Panc1 (cell line): ENCODE measurements around the gene NLN. TPM values are rescaled to one million over a fixed set of nuclear protein-coding genes. Genes with fewer than 3 reads are reported as not detected.

Experiments
- ATAC-seq: fragments of 200-7000 bp; cut with Tn5 transposase; 2 replicates; pipeline ENCODE4 v1.9.1; 2020; ENCODE audit warnings: mild to moderate bottlenecking, moderate library complexity
- BruUV-seq: library from RNA; stranded (reverse); fragments of 400-500 nt; replicated peaks from 2 replicates; lab custom pipeline; 2021; lab: Mats Ljungman, UMichigan
- CTCF ChIA-PET: fragments of 300-600 bp; sonication (Branson Sonifier 250); formaldehyde crosslinking; loops from one replicate; lab custom pipeline; 2022; ENCODE audit warnings: antibody characterized with exemption; lab: Charles Lee
- POLR2A ChIA-PET: fragments of 300-600 bp; sonication (Branson Sonifier 250); formaldehyde crosslinking; loops from one replicate; lab custom pipeline; 2022; ENCODE audit warnings: antibody characterized with exemption; lab: Charles Lee
- DNase-seq: peaks from one replicate; pipeline ENCODE4 v3.0.0-alpha.2; 2010; ENCODE audit warnings: low read depth, low spot score
- H3K27ac ChIP-seq: 2 replicates; pipeline ENCODE4 v1.5.1; 2011; ENCODE audit warnings: mild to moderate bottlenecking, low read length, inconsistent platforms
- H3K27me3 ChIP-seq: fragments of 200-500 bp; sonication (Bioruptor generic); 2 replicates; pipeline ENCODE4 v1.6.0; 2014; ENCODE audit warnings: low read length, inconsistent platforms; ENCODE audit not compliant: control insufficient read depth, insufficient read depth
- H3K36me3 ChIP-seq: fragments of 200-500 bp; sonication (Bioruptor generic); 2 replicates; pipeline ENCODE4 v1.5.1; 2014; ENCODE audit warnings: inconsistent platforms, mild to moderate bottlenecking, low read length, moderate library complexity; ENCODE audit not compliant: control insufficient read depth, insufficient read depth
- H3K4me1 ChIP-seq: 2 replicates; pipeline ENCODE4 v1.5.1; 2011; ENCODE audit warnings: inconsistent platforms, mild to moderate bottlenecking, low read length, moderate library complexity; ENCODE audit not compliant: control insufficient read depth, insufficient read depth
- H3K4me3 ChIP-seq, 2 experiments: 2 replicates each; pipeline ENCODE4 v1.5.1; 2011 to 2012; ENCODE audit warnings: low read depth in 2 of 2, low read length in 2 of 2, mild to moderate bottlenecking in 2 of 2, inconsistent platforms in 1 of 2, moderate library complexity in 1 of 2
- H3K9me3 ChIP-seq: fragments of 200-500 bp; sonication (Bioruptor generic); 2 replicates; pipeline ENCODE4 v1.5.1; 2014; ENCODE audit warnings: low read depth, mild to moderate bottlenecking, inconsistent platforms, low read length, moderate library complexity; ENCODE audit not compliant: control insufficient read depth, insufficient read depth
- CTCF ChIP-seq: fragments of 450-650 bp; IDR thresholded peaks from 2 replicates; pipeline ENCODE4 v1.5.1; 2017; ENCODE audit warnings: mild to moderate bottlenecking
- POLR2AphosphoS5 ChIP-seq: IDR thresholded peaks from 2 replicates; pipeline ENCODE4 v1.6.1; 2012; ENCODE audit warnings: mild to moderate bottlenecking, low read depth, low read length, moderate library complexity
- REST ChIP-seq, 2 experiments: IDR thresholded peaks; 2 replicates each; pipeline ENCODE4 v1.6.1; 2011 to 2012; ENCODE audit warnings: low read depth in 2 of 2, control low read depth in 1 of 2, low read length in 1 of 2, mild to moderate bottlenecking in 1 of 2, moderate library complexity in 1 of 2; ENCODE audit not compliant: insufficient read depth in 1 of 2
- SIN3A ChIP-seq: IDR thresholded peaks from 2 replicates; pipeline ENCODE4 v1.6.1; 2012; ENCODE audit warnings: low read depth, mild to moderate bottlenecking, low read length, moderate library complexity, borderline replicate concordance; ENCODE audit not compliant: insufficient read depth
- TCF7L2 ChIP-seq: IDR thresholded peaks from 2 replicates; pipeline ENCODE4 v1.6.1; 2011; ENCODE audit warnings: mild to moderate bottlenecking, low read depth, low read length, inconsistent platforms
- in situ Hi-C: cut with HindIII; loops from 2 replicates; pipeline ENCODE4 v1.10.0; 2016; ENCODE audit warnings: low sequenced_read_pairs, low pct_unique_long_range_greater_than_20kb
- intact Hi-C: fragments of 100-400 bp; cut with micrococcal nuclease; formaldehyde crosslinking; loops from one replicate; pipeline ENCODE4 v1.10.0; 2022; ENCODE audit not compliant: unreplicated experiment
- total RNA-seq: library from RNA; stranded (reverse); gene quantifications from one replicate; pipeline ENCODE4 v1.2.1, GENCODE V29; 2021; ENCODE audit not compliant: unreplicated experiment

NLN gene
- total RNA-seq, 1 experiment from 2014 or later: 51.8 TPM

- in situ Hi-C loops: no loop called here
- POLR2A ChIA-PET: no interaction called here
- DNase-seq: no peak
Measured at GRCh38 chr5:65737842-65738241, 15.8 kb downstream of the NLN start.

GRCh38 chr5:65738305-65738704 is 16.3 kb downstream of the NLN start:
- no peak for DNase-seq
- no peak for ATAC-seq
- ChIA-PET CTCF (no interaction called here), POLR2A (no interaction called here)
- H3K9me3 ChIP-seq: no peaks in the 10 kb centered on the region
- H3K36me3 ChIP-seq: no peaks in the 10 kb centered on the region
- H3K4me3 ChIP-seq: no peak overlapping the region
- in situ Hi-C loops (no loop called here), intact Hi-C loops (no loop called here)
- no peaks in the 10 kb centered on the region for H3K27me3 ChIP-seq
- no peaks in the 10 kb centered on the region; the same call in 1 of the 2 replicates for H3K4me1 ChIP-seq
- H3K27ac ChIP-seq: no peak overlapping the region
- TF ChIP-seq POLR2AphosphoS5 (no peak), SIN3A (no peak), TCF7L2 (no peak), CTCF (no peak), REST (IDR thresholded peaks at IDR 0.05; ENCODE audit: insufficient read depth in 1 of 2, low read depth in 2 of 2, low read length in 1 of 2) (no peak)
- no TSS peak for BruUV-seq

More at GRCh38 chr5:65737842-65738241, 15.8 kb downstream of the NLN start:
- Histone ChIP-seq H3K4me3 (no peak overlapping the region), H3K27me3 (no peaks in the 10 kb centered on the region), H3K9me3 (no peaks in the 10 kb centered on the region), H3K4me1 (no peaks in the 10 kb centered on the region; the same call in 1 of the 2 replicates), H3K36me3 (no peaks in the 10 kb centered on the region), H3K27ac (no peak overlapping the region)
- no TSS peak for BruUV-seq
- intact Hi-C loops: no loop called here
- no peak for ATAC-seq
- CTCF ChIA-PET: no interaction called here
- no peak for TF ChIP-seq SIN3A
- no peak for TF ChIP-seq REST (IDR thresholded peaks at IDR 0.05; ENCODE audit: insufficient read depth in 1 of 2, low read depth in 2 of 2, low read length in 1 of 2)
- no peak for TF ChIP-seq POLR2AphosphoS5
- TF ChIP-seq TCF7L2: no peak
- TF ChIP-seq CTCF: no peak
